Measurements from ENCODE around the gene DMD. TPM values are rescaled to one million over a fixed set of nuclear protein-coding genes. Genes with fewer than 3 reads are reported as not detected.

Gene DMD
- total and polyA plus RNA-seq, 2 of the 8 experiments (the other 6 are each of a cell fraction or from before 2014, with no cell fraction given), result 4.8 to 7.4 TPM

- POLR2A ChIA-PET (ENCODE audit: partially characterized antibody), result no interaction called here
- Histone ChIP-seq H2AK5ac (ENCODE audit: low read depth, low read length) (no peak overlapping the region), H3K4me3 (ENCODE audit: extremely low read depth in 1 of 4, insufficient read depth in 2 of 4, low read depth in 3 of 4, low read length in 4 of 4) (no peak overlapping the region), H3K23me2 (ENCODE audit: low read depth, low read length) (no peaks in the 10 kb centered on the region), H3K36me3 (ENCODE audit: control insufficient read depth in 2 of 4, insufficient read depth in 4 of 4, low read length in 3 of 4) (no peaks in the 10 kb centered on the region), H3K56ac (replicated peaks; ENCODE audit: insufficient read length, low read depth, low read length) (no peak overlapping the region), H3K4me1 (replicated peaks in 1 of 4; ENCODE audit: control insufficient read depth in 3 of 4, insufficient read depth in 4 of 4, low read length in 3 of 4) (no peaks in the 10 kb centered on the region), H3K9ac (replicated peaks in 1 of 4; ENCODE audit: extremely low read depth in 1 of 4, low read depth in 3 of 4, low read length in 3 of 4) (no peak overlapping the region), H2BK15ac (ENCODE audit: low read length) (no peak overlapping the region), H3K9me3 (ENCODE audit: insufficient read depth in 2 of 2, low read depth in 1 of 2, low read length in 1 of 2) (no peaks in the 10 kb centered on the region; a peak in 1 of 4 replicates), H4K5ac (ENCODE audit: insufficient read length, low read depth, low read length) (no peak overlapping the region), H4K20me1 (replicated peaks in 1 of 2; ENCODE audit: control insufficient read depth in 1 of 2, insufficient read depth in 2 of 2, low read length in 2 of 2) (no peaks in the 10 kb centered on the region), H2BK120ac (replicated peaks; ENCODE audit: low read depth, low read length) (no peak overlapping the region), H3K27ac (ENCODE audit: low read depth, low read length) (no peak overlapping the region), H3K79me1 (ENCODE audit: low read depth, low read length) (no peaks in the 10 kb centered on the region), H2BK12ac (ENCODE audit: low read depth, low read length) (no peak overlapping the region), H3K4ac (replicated peaks; ENCODE audit: insufficient read length, low read depth, low read length) (no peak overlapping the region), H4K8ac (ENCODE audit: extremely low read depth, insufficient read depth, low read length) (no peak overlapping the region), H2BK5ac (ENCODE audit: low read depth, low read length) (no peak overlapping the region), H2AFZ (ENCODE audit: low read length) (no peak overlapping the region), H3K4me2 (ENCODE audit: insufficient read depth in 1 of 2, low read depth in 2 of 2, low read length in 2 of 2) (no peak overlapping the region), H2BK20ac (ENCODE audit: low read length) (no peak overlapping the region), H3K23ac (ENCODE audit: insufficient read length) (no peak overlapping the region), H3K79me2 (ENCODE audit: control insufficient read depth in 1 of 2, insufficient read depth in 2 of 2, low read length in 2 of 2) (no peaks in the 10 kb centered on the region), H3K27me3 (replicated peaks in 1 of 4; ENCODE audit: control insufficient read depth in 3 of 4, extremely low read depth in 1 of 4, insufficient read depth in 3 of 4, low read length in 3 of 4) (no peaks in the 10 kb centered on the region), H3K18ac (ENCODE audit: extremely low read depth, low read length) (no peak overlapping the region), H4K91ac (replicated peaks; ENCODE audit: insufficient read length, low read length) (no peak overlapping the region), H3K14ac (ENCODE audit: insufficient read length) (no peak overlapping the region)
- WGBS, 2 experiments (ENCODE audit: extremely low coverage in 1 of 2, insufficient coverage in 1 of 2, insufficient read length in 1 of 2, insufficient replicate concordance in 2 of 2, low coverage in 1 of 2, low lambda C conversion rate in 2 of 2, missing lambda C conversion rate in 1 of 2), result 93% methylated on average over 3 of the region's 3 CpGs; no CpG with 5 or more reads in 1 of the 2 experiments
- DNase-seq (ENCODE audit: low read depth in 1 of 2, low spot score in 2 of 2), result no peak
- no peak for FAIRE-seq
- TF ChIP-seq HDAC6 (IDR thresholded peaks at IDR 0.05; ENCODE audit: low read depth, low read length) (no peak), ASH2L (IDR thresholded peaks at IDR 0.05; ENCODE audit: low read length) (no peak), CTBP2 (IDR thresholded peaks at IDR 0.05; ENCODE audit: borderline replicate concordance, insufficient read depth, insufficient read length, low read length) (no peak), POLR2AphosphoS5 (IDR thresholded peaks at IDR 0.05; ENCODE audit: low read depth, low read length) (no peak), CEBPB (IDR thresholded peaks at IDR 0.05; ENCODE audit: low read depth, low read length) (no peak), RXRA (IDR thresholded peaks at IDR 0.05; ENCODE audit: insufficient read depth, low read depth, low read length) (no peak), TAF1 (IDR thresholded peaks at IDR 0.05; ENCODE audit: low read depth, low read length) (no peak), TEAD4 (IDR thresholded peaks at IDR 0.05; ENCODE audit: low read depth, low read length) (no peak), ATF2 (IDR thresholded peaks at IDR 0.05; ENCODE audit: low read length) (no peak), EGR1 (IDR thresholded peaks at IDR 0.05; ENCODE audit: borderline replicate concordance, low read depth, low read length) (no peak), RBBP5 (IDR thresholded peaks at IDR 0.05; ENCODE audit: borderline replicate concordance, low read depth, low read length) (no peak), RAD21 (IDR thresholded peaks at IDR 0.05 in 1 of 2, conservative IDR thresholded peaks at IDR 0.05 in 1 of 2; ENCODE audit: low read depth in 2 of 2, low read length in 2 of 2) (no peak), SUZ12 (IDR thresholded peaks at IDR 0.05; ENCODE audit: low read length) (no peak)
- CTCF ChIA-PET (ENCODE audit: partially characterized antibody), result interaction anchor here (0.6 kb wide), 1 partner anchor 196 kb away, joined by 3 read pairs; no protein-coding TSS in a partner anchor
Measured at GRCh38 chrX:31397119-31397518, 1814.2 kb downstream of the DMD start.

All from H1 (cell line).